ENCODE data around the gene GIPC2. TPM values are rescaled to one million over a fixed set of nuclear protein-coding genes. Genes with fewer than 3 reads are reported as not detected.

Gene GIPC2
- total RNA-seq, 1 experiment from 2014 or later = 0.07 TPM

DNA sequence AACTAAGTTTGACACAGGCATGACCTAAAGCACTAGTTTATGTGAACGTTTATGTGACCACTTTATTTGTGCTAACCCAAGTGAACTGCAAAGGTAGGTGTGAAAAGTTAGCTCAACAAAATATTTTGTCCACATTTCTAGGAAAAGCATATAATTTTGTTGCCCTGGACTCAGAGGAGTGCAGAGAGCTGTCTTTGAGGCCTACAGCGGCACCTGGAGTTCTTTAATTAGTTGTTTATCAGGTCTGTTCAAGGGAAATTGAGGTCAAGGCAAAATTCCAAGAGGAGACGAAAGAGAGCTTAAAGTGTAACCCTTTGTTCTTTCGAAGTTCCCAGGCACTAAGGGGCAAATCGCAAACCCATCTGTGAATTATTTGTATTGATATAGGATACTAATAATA, 1.3 kb downstream of the GIPC2 start (continued):
- TF ChIP-seq RAD21 (IDR thresholded peaks at IDR 0.05; ENCODE audit: low read depth) (no peak), ZNF274 (IDR thresholded peaks at IDR 0.05; ENCODE audit: low read depth, low read length) (no peak), CEBPB (IDR thresholded peaks at IDR 0.05; ENCODE audit: low read depth) (no peak), ZFX (IDR thresholded peaks at IDR 0.05) (no peak), EZH2 (IDR thresholded peaks at IDR 0.05) (no peak), CBX3 (IDR thresholded peaks at IDR 0.05; ENCODE audit: low read depth) (no peak)
- TF ChIP-seq, protein P1, sequence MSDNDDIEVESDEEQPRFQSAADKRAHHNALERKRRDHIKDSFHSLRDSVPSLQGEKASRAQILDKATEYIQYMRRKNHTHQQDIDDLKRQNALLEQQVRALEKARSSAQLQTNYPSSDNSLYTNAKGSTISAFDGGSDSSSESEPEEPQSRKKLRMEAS (IDR thresholded peaks at IDR 0.05) = no peak

DNA sequence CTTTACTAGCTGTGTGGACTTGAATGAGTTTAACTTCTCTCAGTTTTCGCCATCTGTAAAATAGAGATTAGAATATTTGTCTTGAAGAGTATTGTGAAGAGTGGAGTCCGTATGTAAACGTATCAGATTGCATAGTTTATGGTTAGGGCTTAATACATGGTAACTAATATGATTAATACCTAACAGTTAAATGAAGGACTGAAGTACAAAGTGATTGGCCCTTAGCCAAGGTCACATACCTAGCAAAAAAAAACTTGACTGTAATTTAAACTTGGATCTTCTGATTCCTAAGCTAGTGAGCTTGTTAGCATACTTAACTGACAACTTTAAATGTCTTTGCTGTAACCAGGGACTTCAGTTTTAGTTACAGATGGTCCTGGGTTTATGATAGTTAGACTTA, 1.9 kb downstream of the GIPC2 start:
- no peak overlapping the region for H3K4me2 ChIP-seq (ENCODE audit: low read length)
- H2AFZ ChIP-seq (ENCODE audit: low read depth, low read length, poor library complexity, severe bottlenecking) = no peak overlapping the region
- no peaks in the 10 kb centered on the region for H3K36me3 ChIP-seq (ENCODE audit: control insufficient read depth in 1 of 2, insufficient read depth in 2 of 2, low read length in 2 of 2)
- no TSS peak for BruUV-seq (replicated peaks)
- ChIA-PET CTCF (no interaction called here), RAD21 (ENCODE audit: low non-redundant PET in 1 of 2, low total read pairs in 2 of 2, uncharacterized antibody in 2 of 2, unreplicated experiment in 2 of 2) (no interaction called here), POLR2A (no interaction called here)
- H3K27ac ChIP-seq (ENCODE audit: low read depth, low read length) = no peak overlapping the region
- no peaks in the 10 kb centered on the region for H3K79me2 ChIP-seq (ENCODE audit: insufficient read depth, low read length)
- no peak overlapping the region for H3K9ac ChIP-seq (ENCODE audit: low read length)
- H4K20me1 ChIP-seq (ENCODE audit: insufficient read depth) = no peaks in the 10 kb centered on the region
- no peak overlapping the region for H3K4me3 ChIP-seq (replicated peaks in 1 of 2; ENCODE audit: low read depth in 1 of 2, low read length in 2 of 2)
- no peaks in the 10 kb centered on the region for H3K9me2 ChIP-seq (ENCODE audit: insufficient read depth)
- intact Hi-C loops (cut with micrococcal nuclease) = no loop called here
- H3K27me3 ChIP-seq (ENCODE audit: insufficient read depth, low read length) = no peaks in the 10 kb centered on the region
- H3K9me3 ChIP-seq (ENCODE audit: control insufficient read depth in 1 of 2, insufficient read depth in 1 of 2, low read depth in 1 of 2, low read length in 2 of 2) = no peaks in the 10 kb centered on the region
- no peaks in the 10 kb centered on the region for H3K4me1 ChIP-seq (ENCODE audit: control insufficient read depth in 1 of 2, insufficient read depth in 2 of 2, low read length in 2 of 2)
- no peak for ATAC-seq
- no peak for DNase-seq (ENCODE audit: low read depth, low spot score)
- TF ChIP-seq EGR1 (IDR thresholded peaks at IDR 0.05; ENCODE audit: low read depth) = no peak
- no peak for TF ChIP-seq CEBPB (IDR thresholded peaks at IDR 0.05; ENCODE audit: low read depth)
- TF ChIP-seq, protein P1 (IDR thresholded peaks at IDR 0.05) = no peak
- TF ChIP-seq JUND (IDR thresholded peaks at IDR 0.05) = no peak

DNA sequence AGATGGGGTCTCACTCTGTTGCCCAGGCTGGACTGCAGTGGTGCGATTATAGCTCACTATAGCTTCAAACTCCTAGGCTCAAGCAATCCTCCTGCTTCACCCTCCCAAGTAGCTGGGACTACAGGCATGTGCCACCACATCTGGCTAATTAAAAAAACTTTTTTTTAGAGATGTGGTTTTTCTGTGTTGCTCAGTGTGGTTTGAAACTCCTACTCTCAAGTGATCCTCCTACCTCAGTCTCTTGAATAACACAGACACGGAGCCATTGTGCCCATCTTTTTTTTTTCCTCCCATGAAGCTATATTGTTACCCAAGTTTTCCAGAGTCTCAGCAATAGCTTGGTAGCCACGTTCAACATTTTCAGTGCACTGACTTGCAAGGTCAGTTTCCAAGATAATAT, 2.7 kb downstream of the GIPC2 start:
- Histone ChIP-seq H3K4me2 (ENCODE audit: low read length) (no peak overlapping the region), H3K9ac (ENCODE audit: low read length) (no peak overlapping the region), H3K4me1 (ENCODE audit: control insufficient read depth in 1 of 2, insufficient read depth in 2 of 2, low read length in 2 of 2) (no peaks in the 10 kb centered on the region), H4K20me1 (ENCODE audit: insufficient read depth) (no peaks in the 10 kb centered on the region), H3K9me2 (ENCODE audit: insufficient read depth) (no peaks in the 10 kb centered on the region), H3K9me3 (ENCODE audit: control insufficient read depth in 1 of 2, insufficient read depth in 1 of 2, low read depth in 1 of 2, low read length in 2 of 2) (no peaks in the 10 kb centered on the region), H3K4me3 (replicated peaks in 1 of 2; ENCODE audit: low read depth in 1 of 2, low read length in 2 of 2) (no peak overlapping the region), H2AFZ (ENCODE audit: low read depth, low read length, poor library complexity, severe bottlenecking) (no peak overlapping the region), H3K27me3 (ENCODE audit: insufficient read depth, low read length) (no peaks in the 10 kb centered on the region), H3K79me2 (ENCODE audit: insufficient read depth, low read length) (no peaks in the 10 kb centered on the region), H3K36me3 (ENCODE audit: control insufficient read depth in 1 of 2, insufficient read depth in 2 of 2, low read length in 2 of 2) (no peaks in the 10 kb centered on the region), H3K27ac (ENCODE audit: low read depth, low read length) (no peak overlapping the region)
- POLR2A ChIA-PET = no interaction called here
- RAD21 ChIA-PET (ENCODE audit: low non-redundant PET in 1 of 2, low total read pairs in 2 of 2, uncharacterized antibody in 2 of 2, unreplicated experiment in 2 of 2) = no interaction called here
- intact Hi-C loops (cut with micrococcal nuclease) = no loop called here
- CTCF ChIA-PET = no interaction called here
- BruUV-seq (replicated peaks) = no TSS peak
- TF ChIP-seq JUND (IDR thresholded peaks at IDR 0.05) = no peak
- no peak for TF ChIP-seq EGR1 (IDR thresholded peaks at IDR 0.05; ENCODE audit: low read depth)
- TF ChIP-seq CEBPB (IDR thresholded peaks at IDR 0.05; ENCODE audit: low read depth) = no peak
- TF ChIP-seq, protein P2, sequence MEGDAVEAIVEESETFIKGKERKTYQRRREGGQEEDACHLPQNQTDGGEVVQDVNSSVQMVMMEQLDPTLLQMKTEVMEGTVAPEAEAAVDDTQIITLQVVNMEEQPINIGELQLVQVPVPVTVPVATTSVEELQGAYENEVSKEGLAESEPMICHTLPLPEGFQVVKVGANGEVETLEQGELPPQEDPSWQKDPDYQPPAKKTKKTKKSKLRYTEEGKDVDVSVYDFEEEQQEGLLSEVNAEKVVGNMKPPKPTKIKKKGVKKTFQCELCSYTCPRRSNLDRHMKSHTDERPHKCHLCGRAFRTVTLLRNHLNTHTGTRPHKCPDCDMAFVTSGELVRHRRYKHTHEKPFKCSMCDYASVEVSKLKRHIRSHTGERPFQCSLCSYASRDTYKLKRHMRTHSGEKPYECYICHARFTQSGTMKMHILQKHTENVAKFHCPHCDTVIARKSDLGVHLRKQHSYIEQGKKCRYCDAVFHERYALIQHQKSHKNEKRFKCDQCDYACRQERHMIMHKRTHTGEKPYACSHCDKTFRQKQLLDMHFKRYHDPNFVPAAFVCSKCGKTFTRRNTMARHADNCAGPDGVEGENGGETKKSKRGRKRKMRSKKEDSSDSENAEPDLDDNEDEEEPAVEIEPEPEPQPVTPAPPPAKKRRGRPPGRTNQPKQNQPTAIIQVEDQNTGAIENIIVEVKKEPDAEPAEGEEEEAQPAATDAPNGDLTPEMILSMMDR (IDR thresholded peaks at IDR 0.05 in 2 of 3, conservative IDR thresholded peaks at IDR 0.05 in 1 of 3; ENCODE audit: borderline replicate concordance in 1 of 3, insufficient read depth in 1 of 3, low read depth in 2 of 3, low read length in 2 of 3) = no peak
- TF ChIP-seq, protein P3, sequence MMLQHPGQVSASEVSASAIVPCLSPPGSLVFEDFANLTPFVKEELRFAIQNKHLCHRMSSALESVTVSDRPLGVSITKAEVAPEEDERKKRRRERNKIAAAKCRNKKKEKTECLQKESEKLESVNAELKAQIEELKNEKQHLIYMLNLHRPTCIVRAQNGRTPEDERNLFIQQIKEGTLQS (IDR thresholded peaks at IDR 0.05) = no peak
- no peak for TF ChIP-seq SRF (IDR thresholded peaks at IDR 0.05; ENCODE audit: low read depth)
- TF ChIP-seq EZH2 (IDR thresholded peaks at IDR 0.05) = no peak
- TF ChIP-seq, protein P1 (IDR thresholded peaks at IDR 0.05) = no peak
- ATAC-seq (no peak), DNase-seq (ENCODE audit: low read depth, low spot score) (no peak)

Measured in HCT116 (cell line).